Cardiac septum (tissue), 1 donor: ENCODE results near the gene IFITM2. TPM values are rescaled to one million over a fixed set of nuclear protein-coding genes. Genes with fewer than 3 reads are reported as not detected.
A peak's percentile ranks its signal among the peaks of the same experiment; 100 is the strongest.
"Not testable (repeated sequence)": the region's sequence is repeated elsewhere in the genome, so short reads cannot be mapped to it uniquely, and the experiment has no call there.

Experiments
- DNase-seq: peaks from one replicate; pipeline ENCODE4 v3.0.0-alpha.2; 2020; ENCODE audit warnings: low spot score
- intact Hi-C: fragments of 100-400 bp; cut with DNase I; formaldehyde crosslinking; loops from one replicate; pipeline ENCODE4 v1.14.0; 2022
- total RNA-seq: library from RNA; stranded (reverse); fragmentation: NEBNext Ultra II Directional; extraction: Animal tissue kit (Norgen Biotek cat#: 25700); gene quantifications from one replicate; pipeline ENCODE4 v1.2.1, GENCODE V29; 2021
- donor health status: DM: no; HTN: no; CAD: no.

The IFITM2 gene
- total RNA-seq, 1 donor from 2014 or later = 215 TPM

DNA sequence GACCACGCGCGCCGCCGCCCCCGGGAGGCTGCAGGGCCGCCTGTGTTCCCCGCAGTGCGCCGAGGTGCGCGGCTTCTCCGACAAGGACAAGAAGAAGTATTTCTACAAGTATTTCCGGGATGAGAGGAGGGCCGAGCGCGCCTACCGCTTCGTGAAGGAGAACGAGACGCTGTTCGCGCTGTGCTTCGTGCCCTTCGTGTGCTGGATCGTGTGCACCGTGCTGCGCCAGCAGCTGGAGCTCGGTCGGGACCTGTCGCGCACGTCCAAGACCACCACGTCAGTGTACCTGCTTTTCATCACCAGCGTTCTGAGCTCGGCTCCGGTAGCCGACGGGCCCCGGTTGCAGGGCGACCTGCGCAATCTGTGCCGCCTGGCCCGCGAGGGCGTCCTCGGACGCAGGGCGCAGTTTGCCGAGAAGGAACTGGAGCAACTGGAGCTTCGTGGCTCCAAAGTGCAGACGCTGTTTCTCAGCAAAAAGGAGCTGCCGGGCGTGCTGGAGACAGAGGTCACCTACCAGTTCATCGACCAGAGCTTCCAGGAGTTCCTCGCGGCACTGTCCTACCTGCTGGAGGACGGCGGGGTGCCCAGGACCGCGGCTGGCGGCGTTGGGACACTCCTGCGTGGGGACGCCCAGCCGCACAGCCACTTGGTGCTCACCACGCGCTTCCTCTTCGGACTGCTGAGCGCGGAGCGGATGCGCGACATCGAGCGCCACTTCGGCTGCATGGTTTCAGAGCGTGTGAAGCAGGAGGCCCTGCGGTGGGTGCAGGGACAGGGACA is 26.7 kb upstream of the IFITM2 start:
- intact Hi-C loops = no loop called here
- no peak for DNase-seq

DNA sequence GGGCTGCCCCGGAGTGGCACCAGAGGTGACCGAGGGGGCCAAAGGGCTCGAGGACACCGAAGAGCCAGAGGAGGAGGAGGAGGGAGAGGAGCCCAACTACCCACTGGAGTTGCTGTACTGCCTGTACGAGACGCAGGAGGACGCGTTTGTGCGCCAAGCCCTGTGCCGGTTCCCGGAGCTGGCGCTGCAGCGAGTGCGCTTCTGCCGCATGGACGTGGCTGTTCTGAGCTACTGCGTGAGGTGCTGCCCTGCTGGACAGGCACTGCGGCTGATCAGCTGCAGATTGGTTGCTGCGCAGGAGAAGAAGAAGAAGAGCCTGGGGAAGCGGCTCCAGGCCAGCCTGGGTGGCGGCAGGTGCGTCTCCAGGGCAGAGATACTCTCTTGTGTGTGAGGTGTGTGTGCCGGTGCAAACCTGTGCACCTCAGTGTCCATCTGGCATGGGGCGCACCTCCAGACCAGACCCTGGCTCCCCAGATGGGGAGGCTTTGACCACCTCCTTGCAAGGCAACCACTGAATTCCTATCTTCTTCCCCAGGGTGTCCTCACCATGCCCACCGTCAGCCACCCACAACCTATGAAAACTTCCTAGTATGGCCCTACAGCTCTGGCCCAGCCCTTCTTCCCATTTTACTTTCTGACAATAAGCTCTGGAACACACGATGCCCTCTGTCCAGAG is 26.0 kb upstream of the IFITM2 start:
- intact Hi-C loops = no loop called here
- DNase-seq = no peak

DNA sequence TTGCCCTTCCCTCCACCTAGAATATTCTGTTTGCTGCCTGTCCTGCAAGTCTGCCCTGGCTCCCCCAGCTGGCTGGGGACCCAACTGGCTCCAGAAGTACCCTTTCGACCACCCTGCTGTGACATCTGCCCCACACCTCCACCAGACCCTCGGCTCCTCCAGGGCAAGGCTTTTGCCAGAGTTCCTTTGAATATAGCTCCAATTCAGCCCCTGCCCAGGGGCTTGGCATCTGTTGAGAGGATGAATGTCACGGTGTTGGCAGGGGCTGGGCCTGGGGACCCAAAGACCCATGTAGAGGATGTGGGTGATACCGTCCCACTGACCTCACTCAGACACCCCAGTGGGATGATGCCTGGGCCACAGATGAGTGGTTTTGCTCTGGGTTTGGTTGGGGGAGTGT is 25.4 kb upstream of the IFITM2 start:
- intact Hi-C loops = no loop called here
- no peak for DNase-seq

DNA sequence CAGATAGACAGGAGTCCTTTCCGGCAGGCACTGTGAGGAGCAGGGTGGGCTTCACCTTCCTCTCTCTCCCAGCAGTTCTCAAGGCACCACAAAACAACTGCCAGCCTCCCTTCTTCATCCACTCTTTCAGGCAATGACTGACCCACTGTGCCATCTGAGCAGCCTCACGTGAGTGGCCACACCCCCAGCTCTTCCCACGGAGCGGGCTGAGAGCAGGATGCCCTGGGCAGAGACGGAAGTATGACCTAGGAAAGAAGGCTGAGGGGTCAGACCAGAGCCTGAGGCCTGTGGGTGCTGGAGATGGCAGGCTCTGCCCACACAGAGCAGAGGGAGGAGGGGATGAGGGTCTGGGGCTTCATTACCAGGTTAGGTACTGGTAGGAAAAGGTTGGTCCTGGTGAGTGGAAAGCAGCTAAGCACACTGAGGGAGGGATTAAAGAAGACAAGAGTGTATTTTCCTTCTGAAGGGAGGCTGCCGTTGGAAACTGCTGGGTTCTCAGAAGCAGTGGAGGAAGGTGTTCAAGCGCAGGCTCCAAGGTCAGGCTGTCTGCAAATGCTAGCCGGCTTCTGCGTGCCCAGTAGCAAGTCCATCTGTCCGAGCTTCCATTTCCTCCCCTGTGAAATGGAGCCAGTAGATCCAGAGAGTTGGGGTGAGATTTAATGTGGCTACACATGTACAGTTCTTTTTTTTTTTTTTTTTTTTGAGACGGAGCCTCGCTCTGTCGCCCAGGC is 24.8 kb upstream of the IFITM2 start:
- no peak for DNase-seq
- intact Hi-C loops = no loop called here

DNA sequence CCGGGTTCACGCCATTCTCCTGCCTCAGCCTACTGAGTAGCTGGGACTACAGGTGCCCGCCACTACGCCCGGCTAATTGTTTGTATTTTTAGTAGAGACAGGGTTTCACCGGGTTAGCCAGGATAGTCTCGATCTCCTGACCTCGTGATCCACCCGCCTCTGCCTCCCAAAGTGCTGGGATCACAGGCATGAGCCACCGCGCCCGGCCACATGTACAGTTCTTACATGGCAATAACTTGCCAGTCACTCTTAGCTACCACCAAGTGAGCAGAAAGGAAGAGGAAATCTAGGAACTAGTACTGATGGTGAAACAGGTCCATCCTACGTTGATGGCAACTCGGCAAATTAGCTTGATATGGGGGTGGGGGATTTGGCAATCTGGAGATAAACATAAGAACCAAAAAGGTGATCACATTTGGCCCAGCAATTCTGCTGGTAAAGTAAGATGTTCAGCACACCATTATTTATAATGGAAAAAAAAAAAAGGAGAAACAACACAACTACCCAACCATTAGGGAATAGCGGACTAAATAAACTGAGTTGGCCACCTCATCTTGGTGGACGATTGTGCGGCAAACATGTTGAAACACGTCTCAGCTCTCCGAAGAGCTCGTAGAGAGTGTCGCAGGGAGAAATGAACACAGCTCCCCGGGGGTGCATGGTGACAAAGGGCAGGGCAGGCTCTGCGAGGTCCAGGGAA is 24.1 kb upstream of the IFITM2 start:
- no peak for DNase-seq
- intact Hi-C loops = no loop called here

DNA sequence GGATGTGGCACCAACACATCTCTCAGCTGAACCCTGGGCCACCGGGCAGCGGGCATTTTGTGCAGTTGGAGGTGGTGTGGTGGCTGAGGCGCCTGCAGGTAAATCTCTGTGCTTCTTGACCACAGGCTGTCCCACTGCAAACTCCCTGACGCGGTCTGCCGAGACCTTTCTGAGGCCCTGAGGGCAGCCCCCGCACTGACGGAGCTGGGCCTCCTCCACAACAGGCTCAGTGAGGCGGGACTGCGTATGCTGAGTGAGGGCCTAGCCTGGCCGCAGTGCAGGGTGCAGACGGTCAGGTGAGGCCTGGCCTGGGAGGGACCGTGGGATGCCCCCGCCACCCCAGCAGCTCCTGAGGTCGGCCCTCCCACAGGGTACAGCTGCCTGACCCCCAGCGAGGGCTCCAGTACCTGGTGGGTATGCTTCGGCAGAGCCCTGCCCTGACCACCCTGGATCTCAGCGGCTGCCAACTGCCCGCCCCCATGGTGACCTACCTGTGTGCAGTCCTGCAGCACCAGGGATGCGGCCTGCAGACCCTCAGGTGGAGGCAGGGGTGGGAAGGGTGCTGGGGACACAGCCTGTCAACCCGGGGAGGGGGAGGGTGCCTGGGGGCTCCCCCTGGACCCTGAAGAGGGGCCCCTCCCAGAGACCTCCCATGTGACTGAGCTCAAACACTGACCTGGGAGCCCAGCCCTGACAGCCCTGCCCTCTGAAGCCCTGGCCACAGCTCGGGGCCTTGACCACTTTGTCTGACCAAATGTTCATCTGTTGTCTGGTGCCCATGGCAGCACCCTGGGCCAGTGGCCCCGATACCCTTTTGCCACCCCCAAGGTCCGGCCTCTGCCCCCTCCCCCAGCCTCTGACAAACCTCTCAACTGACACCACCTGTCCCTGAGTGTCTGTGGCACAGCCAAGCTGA is 23.3 kb upstream of the IFITM2 start:
- intact Hi-C loops = no loop called here
- DNase-seq = no peak

DNA sequence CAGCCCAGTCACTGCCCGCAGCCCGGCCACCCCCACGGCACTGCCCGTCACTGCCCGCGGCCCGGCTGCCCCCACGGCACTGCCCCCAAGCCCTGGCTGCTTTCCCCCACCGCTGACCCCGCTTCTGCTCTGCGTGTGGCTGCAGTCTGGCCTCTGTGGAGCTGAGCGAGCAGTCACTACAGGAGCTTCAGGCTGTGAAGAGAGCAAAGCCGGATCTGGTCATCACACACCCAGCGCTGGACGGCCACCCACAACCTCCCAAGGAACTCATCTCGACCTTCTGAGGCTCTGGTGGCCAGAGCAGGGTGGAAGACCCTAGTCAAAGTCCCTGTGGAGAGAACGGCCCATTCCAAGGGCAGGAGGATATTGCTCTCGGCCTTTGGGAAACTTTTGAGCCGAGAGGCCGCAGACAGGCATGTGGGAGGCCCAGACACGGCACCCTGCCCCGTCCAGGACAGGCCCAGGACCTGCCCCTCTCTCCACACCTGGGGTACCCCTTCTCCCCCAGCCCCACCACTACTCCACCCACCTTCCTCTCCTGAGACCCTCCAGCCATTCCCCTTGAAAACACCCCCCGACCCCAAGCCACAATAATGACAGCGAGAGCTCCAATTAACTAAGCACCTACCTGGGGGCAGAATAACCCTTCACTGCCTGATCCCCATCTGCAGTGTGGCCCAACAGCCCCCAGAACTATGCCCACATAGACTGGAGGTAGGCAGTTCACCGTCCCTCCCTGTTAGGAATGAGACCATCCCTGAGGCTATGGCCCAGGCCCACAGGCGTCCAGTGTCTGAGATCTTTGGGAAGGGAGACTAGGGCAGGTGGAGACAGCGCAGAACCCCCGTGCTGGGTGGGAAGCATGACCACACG is 22.4 kb upstream of the IFITM2 start:
- no peak for DNase-seq
- intact Hi-C loops = no loop called here

DNA sequence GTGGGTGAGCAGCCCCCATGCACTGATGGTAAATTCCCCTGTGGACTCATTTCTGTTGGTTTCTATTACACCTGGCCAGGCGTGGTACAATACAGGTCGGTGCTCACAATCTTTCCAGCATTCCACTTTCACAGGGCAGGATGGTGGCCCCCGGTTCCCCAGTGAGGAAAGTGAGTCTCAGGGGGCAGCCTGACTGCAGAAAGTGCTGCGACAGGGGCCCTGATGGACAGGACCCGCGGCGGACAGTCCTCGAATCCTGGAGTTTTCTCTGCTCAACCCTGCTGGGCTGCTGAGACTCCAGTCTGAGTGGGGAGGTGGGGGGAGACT is 21.8 kb upstream of the IFITM2 start:
- intact Hi-C loops = no loop called here
- no peak for DNase-seq

DNA sequence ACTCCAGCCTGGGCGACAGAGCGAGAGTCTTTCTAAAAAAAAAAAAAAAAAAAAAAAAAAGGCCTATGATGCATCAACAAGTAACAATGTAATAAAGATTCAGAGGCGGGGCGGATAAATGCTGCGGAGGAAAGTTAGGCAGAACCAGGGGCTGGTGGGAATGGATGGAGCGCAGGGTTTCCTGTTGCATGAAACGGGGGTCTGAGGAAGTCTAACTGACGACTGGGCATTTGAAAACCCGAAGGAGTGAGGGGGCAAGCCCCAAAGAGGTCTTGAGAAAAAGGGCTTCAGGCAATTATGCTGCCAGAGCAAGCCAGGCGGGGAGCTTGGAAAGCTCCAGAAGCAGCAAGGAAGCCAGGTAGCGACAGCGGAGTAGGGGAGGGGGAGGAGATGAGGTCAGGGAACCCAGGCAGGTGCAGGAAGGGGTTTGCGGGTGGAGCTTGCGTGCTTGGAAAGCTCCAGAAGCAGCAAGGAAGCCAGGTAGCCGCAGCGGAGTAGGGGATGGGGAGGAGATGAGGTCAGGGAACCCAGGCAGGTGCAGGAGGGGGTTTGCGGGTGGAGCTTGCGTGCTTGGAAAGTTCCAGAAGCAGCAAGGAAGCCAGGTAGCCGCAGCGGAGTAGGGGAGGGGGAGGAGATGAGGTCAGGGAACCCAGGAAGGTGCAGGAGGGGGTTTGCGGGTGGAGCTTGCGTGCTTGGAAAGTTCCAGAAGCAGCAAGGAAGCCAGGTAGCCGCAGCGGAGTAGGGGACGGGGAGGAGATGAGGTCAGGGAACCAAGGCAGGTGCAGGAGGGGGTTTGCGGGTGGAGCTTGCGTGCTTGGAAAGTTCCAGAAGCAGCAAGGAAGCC is 20.4 kb upstream of the IFITM2 start:
- DNase-seq, intact Hi-C loops: not testable (repeated sequence)

DNA sequence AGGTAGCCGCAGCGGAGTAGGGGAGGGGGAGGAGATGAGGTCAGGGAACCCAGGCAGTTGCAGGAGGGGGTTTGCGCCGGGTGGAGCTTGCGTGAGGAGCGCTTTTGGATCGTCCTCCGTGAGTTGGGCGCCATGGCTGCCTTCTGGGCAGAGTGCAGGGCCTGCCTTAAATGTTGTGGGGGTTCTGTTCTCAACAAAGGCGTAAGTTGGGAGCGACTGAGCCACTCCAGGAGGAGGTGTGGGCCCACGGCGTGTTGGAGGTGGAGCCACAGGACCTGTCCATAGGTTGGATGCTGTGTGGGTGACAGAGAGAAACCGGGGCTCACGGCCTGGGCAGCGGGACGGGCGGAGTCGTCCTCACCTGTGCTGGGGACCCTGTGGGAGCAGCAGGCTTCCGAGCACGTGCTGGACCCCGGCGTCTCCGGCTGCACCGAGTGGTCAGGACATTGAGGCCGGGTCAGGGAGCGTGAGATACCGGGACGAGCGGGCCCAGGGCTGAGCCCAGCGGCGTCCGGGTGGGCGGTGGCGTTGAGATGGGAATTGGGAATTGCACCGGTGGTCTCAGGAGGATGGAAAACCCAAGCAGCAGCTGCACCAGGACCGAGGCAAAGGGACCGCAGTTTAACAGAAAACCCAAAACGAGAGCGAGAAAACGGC is 19.7 kb upstream of the IFITM2 start:
- DNase-seq = peak; percentile 77
- intact Hi-C loops = no loop called here

DNA sequence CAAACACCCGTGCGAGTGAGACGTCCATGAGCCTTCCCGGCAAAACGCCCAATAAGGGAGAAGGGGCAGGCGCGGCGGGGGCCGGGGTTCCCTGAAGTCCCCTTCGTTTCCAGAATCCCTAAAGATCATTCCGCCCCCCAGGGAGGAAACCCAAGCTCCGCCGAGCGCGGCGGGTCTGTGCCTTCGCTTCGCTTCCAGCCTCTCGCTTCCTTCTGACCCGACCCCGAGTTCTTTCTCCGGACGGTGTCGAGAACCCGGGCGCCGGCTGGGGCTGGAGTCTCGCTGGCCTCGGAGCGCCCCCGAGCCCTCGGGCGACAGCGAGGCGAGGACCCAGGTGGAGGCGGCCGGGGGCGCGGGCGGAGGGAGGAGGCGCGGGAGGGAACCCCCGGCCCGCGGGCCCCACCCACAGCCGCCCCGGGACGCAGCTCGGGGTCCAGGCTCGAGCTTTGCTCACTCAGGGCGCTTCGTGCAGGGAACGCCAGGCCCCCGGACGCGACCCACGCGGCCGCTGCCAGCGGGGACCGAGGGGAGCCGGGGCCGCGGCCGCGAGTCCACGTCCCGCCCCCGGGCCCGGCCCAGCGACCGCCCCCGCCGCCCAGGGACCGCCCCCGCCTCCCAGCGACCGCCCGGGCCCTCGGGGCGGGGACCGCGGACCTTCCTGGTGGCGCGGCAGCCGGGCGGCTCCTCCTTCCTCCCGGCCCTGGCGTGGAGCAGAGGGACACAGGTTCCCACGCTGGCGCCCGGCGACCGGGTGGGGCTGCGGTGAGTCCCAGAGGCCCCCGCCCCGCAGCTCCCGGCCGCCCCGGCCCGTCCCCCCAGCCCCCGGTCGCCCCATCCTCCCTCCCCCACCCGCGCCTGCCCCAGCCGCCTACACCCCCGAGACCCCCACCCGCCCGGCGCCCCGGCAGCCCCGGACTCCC is 18.9 kb upstream of the IFITM2 start, which contains the start of gene PGGHG:
PGGHG (plus strand) TSS at position 649 of the 920 bp plus-strand sequence. CDS start 691 bp downstream, outside the sequence.
- peak; percentile 95 for DNase-seq
- intact Hi-C loops = no loop called here

DNA sequence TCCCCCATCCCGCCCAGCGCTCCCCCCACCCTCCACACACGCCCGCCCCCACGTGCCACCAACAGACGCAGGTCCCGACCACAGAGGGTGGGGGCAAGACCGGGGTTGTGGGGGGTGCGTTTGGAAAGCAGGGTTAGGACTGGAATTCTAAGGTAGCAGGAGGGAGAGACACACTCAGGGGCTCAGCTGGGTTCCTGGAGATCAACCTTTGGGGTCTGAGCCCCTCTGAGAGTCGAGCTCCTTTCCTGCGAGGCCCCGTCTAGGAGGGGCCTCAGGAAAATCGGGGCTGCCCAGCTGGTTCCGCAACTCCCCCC is 18.3 kb upstream of the IFITM2 start:
- intact Hi-C loops = no loop called here
- no peak for DNase-seq

DNA sequence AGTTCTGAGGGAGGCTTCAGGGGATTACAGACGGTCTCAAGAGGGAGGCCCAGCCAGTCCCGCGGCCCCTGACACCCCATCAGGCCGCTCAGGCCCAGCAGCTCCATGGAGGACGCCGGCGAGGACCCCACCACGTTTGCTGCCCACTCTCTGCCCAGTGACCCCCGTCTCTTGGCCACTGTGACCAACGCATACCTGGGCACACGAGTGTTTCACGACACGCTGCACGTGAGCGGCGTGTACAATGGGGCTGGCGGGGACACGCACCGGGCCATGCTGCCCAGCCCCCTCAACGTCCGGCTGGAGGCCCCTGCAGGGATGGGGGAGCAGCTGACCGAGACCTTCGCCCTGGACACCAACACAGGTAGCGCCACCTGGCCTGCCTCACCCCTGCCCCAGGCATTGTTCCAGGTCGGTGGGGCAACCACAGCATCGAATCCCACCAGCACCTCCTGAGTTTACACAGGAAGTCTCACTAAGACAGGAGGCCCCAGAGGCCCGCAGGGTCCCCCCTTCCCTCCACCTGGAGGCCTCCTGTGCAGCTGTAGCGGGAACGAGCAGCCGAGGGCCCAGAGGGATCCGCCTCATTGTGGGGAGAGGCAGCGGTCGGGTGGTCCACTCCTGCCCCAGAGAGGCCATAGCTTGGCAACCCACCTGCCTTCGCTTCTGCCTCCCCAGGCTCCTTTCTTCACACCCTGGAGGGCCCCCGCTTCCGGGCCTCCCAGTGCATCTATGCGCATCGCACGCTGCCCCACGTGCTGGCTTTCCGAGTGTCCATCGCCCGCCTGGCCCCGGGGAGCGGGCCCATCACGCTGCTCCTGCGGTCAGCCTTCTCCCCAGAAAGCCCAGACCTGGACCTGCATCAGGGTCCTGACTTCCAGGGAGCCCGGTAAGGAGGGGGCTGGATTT is 17.6 kb upstream of the IFITM2 start:
- peak; percentile 59 for DNase-seq
- intact Hi-C loops = no loop called here

DNA sequence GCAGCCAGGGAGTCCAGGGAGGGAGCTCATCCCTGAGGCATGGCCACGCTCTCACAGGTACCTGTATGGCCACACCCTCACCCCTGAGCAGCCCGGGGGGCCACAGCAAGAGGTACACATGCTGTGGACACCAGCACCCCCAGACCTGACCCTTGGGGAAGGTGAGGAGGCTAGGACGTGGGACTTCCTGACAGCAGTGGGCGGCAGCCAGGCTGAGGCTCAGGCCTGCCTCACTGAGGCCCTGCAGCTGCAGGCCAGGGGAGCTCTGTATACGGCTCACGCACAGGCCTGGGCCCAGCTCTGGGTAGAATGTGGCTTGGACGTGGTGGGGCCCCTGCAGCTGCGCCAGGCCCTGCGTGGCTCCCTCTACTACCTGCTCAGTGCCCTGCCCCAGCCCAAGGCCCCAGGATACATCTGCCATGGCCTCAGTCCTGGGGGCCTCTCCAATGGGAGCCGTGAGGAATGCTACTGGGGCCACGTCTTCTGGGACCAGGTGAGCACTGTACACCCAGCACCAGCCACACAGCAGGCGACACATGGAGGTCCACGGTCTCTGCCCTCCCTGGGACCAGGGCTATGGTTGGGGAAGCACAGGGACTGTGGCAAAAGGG is 16.9 kb upstream of the IFITM2 start:
- peak; percentile 68 for DNase-seq

More for the DNA sequence above, 16.9 kb upstream of the IFITM2 start:
- intact Hi-C loops = no loop called here
